GM23338 (cell line): ENCODE data around the gene NUBPL.

Source experiments
- CTCF ChIP-seq, 2 experiments: fragments of 200-600 bp in 1 of 2; sonication (generic) in 1 of 2; conservative IDR thresholded peaks; 2 replicates each; pipeline versions ENCODE4 v1.5.1 to v1.6.1; 2016 to 2017; ENCODE audit warnings: antibody characterized with exemption in 2 of 2, low read depth in 2 of 2, mild to moderate bottlenecking in 2 of 2, moderate library complexity in 1 of 2
- REST ChIP-seq: IDR thresholded peaks from one replicate; pipeline ENCODE4 v1.6.1; 2018; ENCODE audit warnings: antibody characterized with exemption; ENCODE audit not compliant: unreplicated experiment

GRCh38 chr14:31703056-31703455 is 141.9 kb downstream of the NUBPL start:
- no peak for TF ChIP-seq REST
- no peak for TF ChIP-seq CTCF (conservative IDR thresholded peaks at IDR 0.05; ENCODE audit: low read depth in 2 of 2)
